Measurements from ENCODE around the gene WFDC8.

DNA sequence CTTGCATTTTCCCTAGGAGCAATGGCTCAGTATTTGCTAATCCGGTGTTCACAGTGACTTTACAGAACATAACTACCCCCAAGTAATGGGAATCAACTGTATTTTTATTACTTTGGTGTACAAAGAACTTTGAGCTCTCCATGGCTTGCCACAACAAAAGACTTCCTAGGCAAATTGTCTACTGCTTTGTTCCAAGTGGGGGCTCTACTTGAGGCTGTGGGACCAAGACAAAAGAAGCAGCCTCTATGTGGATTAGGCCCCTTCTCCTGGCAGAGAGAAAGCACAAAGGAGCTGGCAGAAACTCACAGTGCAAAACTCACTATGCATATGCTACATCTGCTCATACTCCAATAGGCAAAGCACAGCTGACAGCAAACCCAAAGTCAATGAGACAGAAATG, 853 bp downstream of the WFDC8 start:
- TF ChIP-seq RFX5 (IDR thresholded peaks at IDR 0.05; ENCODE audit: low read length) (no peak), CHD2 (IDR thresholded peaks at IDR 0.05; ENCODE audit: low read length, partially characterized antibody) (no peak), ELF1 (IDR thresholded peaks at IDR 0.05) (no peak)
- TF ChIP-seq, protein P1, sequence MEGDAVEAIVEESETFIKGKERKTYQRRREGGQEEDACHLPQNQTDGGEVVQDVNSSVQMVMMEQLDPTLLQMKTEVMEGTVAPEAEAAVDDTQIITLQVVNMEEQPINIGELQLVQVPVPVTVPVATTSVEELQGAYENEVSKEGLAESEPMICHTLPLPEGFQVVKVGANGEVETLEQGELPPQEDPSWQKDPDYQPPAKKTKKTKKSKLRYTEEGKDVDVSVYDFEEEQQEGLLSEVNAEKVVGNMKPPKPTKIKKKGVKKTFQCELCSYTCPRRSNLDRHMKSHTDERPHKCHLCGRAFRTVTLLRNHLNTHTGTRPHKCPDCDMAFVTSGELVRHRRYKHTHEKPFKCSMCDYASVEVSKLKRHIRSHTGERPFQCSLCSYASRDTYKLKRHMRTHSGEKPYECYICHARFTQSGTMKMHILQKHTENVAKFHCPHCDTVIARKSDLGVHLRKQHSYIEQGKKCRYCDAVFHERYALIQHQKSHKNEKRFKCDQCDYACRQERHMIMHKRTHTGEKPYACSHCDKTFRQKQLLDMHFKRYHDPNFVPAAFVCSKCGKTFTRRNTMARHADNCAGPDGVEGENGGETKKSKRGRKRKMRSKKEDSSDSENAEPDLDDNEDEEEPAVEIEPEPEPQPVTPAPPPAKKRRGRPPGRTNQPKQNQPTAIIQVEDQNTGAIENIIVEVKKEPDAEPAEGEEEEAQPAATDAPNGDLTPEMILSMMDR (IDR thresholded peaks at IDR 0.05), result no peak
- TF ChIP-seq, protein P2, sequence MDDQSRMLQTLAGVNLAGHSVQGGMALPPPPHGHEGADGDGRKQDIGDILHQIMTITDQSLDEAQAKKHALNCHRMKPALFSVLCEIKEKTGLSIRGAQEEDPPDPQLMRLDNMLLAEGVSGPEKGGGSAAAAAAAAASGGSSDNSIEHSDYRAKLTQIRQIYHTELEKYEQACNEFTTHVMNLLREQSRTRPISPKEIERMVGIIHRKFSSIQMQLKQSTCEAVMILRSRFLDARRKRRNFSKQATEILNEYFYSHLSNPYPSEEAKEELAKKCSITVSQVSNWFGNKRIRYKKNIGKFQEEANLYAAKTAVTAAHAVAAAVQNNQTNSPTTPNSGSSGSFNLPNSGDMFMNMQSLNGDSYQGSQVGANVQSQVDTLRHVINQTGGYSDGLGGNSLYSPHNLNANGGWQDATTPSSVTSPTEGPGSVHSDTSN (IDR thresholded peaks at IDR 0.05), result no peak
- TF ChIP-seq, protein P3, sequence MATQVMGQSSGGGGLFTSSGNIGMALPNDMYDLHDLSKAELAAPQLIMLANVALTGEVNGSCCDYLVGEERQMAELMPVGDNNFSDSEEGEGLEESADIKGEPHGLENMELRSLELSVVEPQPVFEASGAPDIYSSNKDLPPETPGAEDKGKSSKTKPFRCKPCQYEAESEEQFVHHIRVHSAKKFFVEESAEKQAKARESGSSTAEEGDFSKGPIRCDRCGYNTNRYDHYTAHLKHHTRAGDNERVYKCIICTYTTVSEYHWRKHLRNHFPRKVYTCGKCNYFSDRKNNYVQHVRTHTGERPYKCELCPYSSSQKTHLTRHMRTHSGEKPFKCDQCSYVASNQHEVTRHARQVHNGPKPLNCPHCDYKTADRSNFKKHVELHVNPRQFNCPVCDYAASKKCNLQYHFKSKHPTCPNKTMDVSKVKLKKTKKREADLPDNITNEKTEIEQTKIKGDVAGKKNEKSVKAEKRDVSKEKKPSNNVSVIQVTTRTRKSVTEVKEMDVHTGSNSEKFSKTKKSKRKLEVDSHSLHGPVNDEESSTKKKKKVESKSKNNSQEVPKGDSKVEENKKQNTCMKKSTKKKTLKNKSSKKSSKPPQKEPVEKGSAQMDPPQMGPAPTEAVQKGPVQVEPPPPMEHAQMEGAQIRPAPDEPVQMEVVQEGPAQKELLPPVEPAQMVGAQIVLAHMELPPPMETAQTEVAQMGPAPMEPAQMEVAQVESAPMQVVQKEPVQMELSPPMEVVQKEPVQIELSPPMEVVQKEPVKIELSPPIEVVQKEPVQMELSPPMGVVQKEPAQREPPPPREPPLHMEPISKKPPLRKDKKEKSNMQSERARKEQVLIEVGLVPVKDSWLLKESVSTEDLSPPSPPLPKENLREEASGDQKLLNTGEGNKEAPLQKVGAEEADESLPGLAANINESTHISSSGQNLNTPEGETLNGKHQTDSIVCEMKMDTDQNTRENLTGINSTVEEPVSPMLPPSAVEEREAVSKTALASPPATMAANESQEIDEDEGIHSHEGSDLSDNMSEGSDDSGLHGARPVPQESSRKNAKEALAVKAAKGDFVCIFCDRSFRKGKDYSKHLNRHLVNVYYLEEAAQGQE (IDR thresholded peaks at IDR 0.05; ENCODE audit: low read depth, low read length), result no peak

Data from SK-N-SH (cell line).